ENCODE results near the gene HSDL2. TPM values are rescaled to one million over a fixed set of nuclear protein-coding genes. Genes with fewer than 3 reads are reported as not detected.

HSDL2 gene
- total and polyA plus RNA-seq, 10 of the 15 experiments (the other 5 are each of a cell fraction or from before 2014, with no cell fraction given): 20.9 to 46.1 (median 27.0) TPM

DNA sequence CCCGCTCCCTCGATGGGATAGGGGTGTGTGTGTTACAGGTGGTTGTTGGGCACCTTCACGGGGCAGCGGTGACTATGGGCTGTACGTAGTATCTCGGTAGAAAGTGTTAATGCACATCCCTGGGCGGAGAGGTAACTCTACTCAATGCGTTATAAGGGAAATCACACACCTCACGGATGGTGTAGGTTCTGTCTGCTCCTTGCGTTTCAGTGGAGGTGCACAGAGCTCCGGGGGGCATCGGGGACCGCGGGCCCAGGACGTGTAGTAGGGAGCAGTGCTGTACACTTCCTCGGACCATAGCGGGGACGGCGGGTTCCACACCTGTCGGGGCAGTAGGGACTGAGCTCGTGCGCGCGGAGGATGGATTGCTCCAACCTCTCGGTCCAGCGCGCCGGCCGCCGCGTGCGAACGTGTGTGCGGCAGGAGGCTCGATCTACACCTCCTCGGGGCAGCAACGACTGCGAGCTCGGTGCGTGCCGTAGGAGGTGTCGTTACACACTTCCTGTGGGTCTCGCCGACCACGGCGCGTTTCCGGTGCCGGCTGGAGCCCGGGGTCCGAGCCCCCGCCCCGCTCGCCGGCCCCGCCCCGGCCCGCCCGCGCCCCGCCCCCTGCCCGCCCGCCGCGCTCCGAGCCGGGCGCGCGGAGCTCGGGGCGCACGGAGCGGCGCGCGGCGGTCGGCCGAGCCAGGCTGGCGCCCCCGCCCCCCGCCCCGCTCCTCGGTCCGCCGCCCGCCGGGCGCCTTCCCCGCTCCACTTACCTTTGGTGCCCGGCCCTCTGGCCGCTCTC lies 106.5 kb downstream of the HSDL2 start, which contains the start of gene KIAA1958 (continued):
- TF ChIP-seq, protein P1, sequence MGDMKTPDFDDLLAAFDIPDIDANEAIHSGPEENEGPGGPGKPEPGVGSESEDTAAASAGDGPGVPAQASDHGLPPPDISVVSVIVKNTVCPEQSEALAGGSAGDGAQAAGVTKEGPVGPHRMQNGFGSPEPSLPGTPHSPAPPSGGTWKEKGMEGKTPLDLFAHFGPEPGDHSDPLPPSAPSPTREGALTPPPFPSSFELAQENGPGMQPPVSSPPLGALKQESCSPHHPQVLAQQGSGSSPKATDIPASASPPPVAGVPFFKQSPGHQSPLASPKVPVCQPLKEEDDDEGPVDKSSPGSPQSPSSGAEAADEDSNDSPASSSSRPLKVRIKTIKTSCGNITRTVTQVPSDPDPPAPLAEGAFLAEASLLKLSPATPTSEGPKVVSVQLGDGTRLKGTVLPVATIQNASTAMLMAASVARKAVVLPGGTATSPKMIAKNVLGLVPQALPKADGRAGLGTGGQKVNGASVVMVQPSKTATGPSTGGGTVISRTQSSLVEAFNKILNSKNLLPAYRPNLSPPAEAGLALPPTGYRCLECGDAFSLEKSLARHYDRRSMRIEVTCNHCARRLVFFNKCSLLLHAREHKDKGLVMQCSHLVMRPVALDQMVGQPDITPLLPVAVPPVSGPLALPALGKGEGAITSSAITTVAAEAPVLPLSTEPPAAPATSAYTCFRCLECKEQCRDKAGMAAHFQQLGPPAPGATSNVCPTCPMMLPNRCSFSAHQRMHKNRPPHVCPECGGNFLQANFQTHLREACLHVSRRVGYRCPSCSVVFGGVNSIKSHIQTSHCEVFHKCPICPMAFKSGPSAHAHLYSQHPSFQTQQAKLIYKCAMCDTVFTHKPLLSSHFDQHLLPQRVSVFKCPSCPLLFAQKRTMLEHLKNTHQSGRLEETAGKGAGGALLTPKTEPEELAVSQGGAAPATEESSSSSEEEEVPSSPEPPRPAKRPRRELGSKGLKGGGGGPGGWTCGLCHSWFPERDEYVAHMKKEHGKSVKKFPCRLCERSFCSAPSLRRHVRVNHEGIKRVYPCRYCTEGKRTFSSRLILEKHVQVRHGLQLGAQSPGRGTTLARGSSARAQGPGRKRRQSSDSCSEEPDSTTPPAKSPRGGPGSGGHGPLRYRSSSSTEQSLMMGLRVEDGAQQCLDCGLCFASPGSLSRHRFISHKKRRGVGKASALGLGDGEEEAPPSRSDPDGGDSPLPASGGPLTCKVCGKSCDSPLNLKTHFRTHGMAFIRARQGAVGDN (IDR thresholded peaks at IDR 0.05): peak; percentile 94
- TF ChIP-seq NR2F1 (conservative IDR thresholded peaks at IDR 0.05) (no peak), ZNF24 (IDR thresholded peaks at IDR 0.05) (no peak), TCF7 (IDR thresholded peaks at IDR 0.05; ENCODE audit: borderline replicate concordance) (no peak), POLR2AphosphoS5 (IDR thresholded peaks at IDR 0.05; ENCODE audit: low read length) (peak; percentile 95), RUNX3 (IDR thresholded peaks at IDR 0.05; ENCODE audit: low read length) (peak; percentile 67; the same call in 1 of the 2 replicates), FOS (IDR thresholded peaks at IDR 0.05; ENCODE audit: borderline replicate concordance, extremely low read depth, insufficient read length) (no peak), YBX1 (IDR thresholded peaks at IDR 0.05) (no peak), SMC3 (IDR thresholded peaks at IDR 0.05; ENCODE audit: borderline replicate concordance, low read length) (no peak), SREBF2 (IDR thresholded peaks at IDR 0.05; ENCODE audit: low read length) (no peak), POU2F2 (IDR thresholded peaks at IDR 0.05; ENCODE audit: borderline replicate concordance, low read depth, low read length) (peak; percentile 76; the same call in 2 of the 3 replicates), HDGF (IDR thresholded peaks at IDR 0.05) (peak; percentile 62), TCF12 (IDR thresholded peaks at IDR 0.05; ENCODE audit: low read depth, low read length) (peak; percentile 69; the same call in 1 of the 2 replicates), POLR2A (IDR thresholded peaks at IDR 0.05; ENCODE audit: low read depth, low read length) (peak; percentile 100), SMAD1 (IDR thresholded peaks at IDR 0.05; ENCODE audit: low read depth, partially characterized antibody) (no peak), IKZF2 (IDR thresholded peaks at IDR 0.05) (0 out of 4 replicates have a peak, but pooled peaks of 1 of the 2 experiments have one; percentile 22), NR2C1 (IDR thresholded peaks at IDR 0.05) (no peak), DPF2 (IDR thresholded peaks at IDR 0.05) (0 out of 2 replicates have a peak, but pooled peaks have one; percentile 31)
- TF ChIP-seq, protein P2, sequence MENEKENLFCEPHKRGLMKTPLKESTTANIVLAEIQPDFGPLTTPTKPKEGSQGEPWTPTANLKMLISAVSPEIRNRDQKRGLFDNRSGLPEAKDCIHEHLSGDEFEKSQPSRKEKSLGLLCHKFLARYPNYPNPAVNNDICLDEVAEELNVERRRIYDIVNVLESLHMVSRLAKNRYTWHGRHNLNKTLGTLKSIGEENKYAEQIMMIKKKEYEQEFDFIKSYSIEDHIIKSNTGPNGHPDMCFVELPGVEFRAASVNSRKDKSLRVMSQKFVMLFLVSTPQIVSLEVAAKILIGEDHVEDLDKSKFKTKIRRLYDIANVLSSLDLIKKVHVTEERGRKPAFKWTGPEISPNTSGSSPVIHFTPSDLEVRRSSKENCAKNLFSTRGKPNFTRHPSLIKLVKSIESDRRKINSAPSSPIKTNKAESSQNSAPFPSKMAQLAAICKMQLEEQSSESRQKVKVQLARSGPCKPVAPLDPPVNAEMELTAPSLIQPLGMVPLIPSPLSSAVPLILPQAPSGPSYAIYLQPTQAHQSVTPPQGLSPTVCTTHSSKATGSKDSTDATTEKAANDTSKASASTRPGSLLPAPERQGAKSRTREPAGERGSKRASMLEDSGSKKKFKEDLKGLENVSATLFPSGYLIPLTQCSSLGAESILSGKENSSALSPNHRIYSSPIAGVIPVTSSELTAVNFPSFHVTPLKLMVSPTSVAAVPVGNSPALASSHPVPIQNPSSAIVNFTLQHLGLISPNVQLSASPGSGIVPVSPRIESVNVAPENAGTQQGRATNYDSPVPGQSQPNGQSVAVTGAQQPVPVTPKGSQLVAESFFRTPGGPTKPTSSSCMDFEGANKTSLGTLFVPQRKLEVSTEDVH (IDR thresholded peaks at IDR 0.05; ENCODE audit: low read depth, partially characterized antibody): no peak
- TF ChIP-seq, protein P3, sequence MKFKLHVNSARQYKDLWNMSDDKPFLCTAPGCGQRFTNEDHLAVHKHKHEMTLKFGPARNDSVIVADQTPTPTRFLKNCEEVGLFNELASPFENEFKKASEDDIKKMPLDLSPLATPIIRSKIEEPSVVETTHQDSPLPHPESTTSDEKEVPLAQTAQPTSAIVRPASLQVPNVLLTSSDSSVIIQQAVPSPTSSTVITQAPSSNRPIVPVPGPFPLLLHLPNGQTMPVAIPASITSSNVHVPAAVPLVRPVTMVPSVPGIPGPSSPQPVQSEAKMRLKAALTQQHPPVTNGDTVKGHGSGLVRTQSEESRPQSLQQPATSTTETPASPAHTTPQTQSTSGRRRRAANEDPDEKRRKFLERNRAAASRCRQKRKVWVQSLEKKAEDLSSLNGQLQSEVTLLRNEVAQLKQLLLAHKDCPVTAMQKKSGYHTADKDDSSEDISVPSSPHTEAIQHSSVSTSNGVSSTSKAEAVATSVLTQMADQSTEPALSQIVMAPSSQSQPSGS (IDR thresholded peaks at IDR 0.05; ENCODE audit: low read length): no peak
- TF ChIP-seq, protein P4, sequence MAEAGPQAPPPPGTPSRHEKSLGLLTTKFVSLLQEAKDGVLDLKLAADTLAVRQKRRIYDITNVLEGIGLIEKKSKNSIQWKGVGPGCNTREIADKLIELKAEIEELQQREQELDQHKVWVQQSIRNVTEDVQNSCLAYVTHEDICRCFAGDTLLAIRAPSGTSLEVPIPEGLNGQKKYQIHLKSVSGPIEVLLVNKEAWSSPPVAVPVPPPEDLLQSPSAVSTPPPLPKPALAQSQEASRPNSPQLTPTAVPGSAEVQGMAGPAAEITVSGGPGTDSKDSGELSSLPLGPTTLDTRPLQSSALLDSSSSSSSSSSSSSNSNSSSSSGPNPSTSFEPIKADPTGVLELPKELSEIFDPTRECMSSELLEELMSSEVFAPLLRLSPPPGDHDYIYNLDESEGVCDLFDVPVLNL (IDR thresholded peaks at IDR 0.05; ENCODE audit: low read depth, low read length): no peak
